GM12873 (cell line): ENCODE results near the gene GBP4.

ENCODE experiments used
- CTCF ChIP-seq: IDR thresholded peaks from 2 replicates; pipeline ENCODE4 v1.5.1; 2012; ENCODE audit warnings: low read depth, mild to moderate bottlenecking, moderate library complexity, low read length, control low read depth; ENCODE audit not compliant: insufficient read depth; ENCODE audit errors: missing control alignments

GBP4 gene

GRCh38 chr1:89201106-89201794, 2.5 kb upstream of the GBP4 start:
- TF ChIP-seq CTCF = no peak

- no peak for TF ChIP-seq CTCF
These were observed 1.9 kb upstream of the GBP4 start for GRCh38 chr1:89200663-89201062.

GRCh38 chr1:89199525-89200031, 836 bp upstream of the GBP4 start:
- TF ChIP-seq CTCF = no peak

- TF ChIP-seq CTCF = no peak
These were observed 661 bp downstream of the GBP4 start for GRCh38 chr1:89198081-89198480.

- no peak for TF ChIP-seq CTCF
These were observed 3.3 kb downstream of the GBP4 start for GRCh38 chr1:89195476-89195875.

GRCh38 chr1:89191314-89191713, 7.4 kb downstream of the GBP4 start:
- no peak for TF ChIP-seq CTCF

GRCh38 chr1:89190017-89190416, 8.7 kb downstream of the GBP4 start:
- no peak for TF ChIP-seq CTCF

GRCh38 chr1:89179343-89179742, 19.4 kb downstream of the GBP4 start:
- TF ChIP-seq CTCF = no peak
